HepG2 (cell line): ENCODE data around the gene ZMYND10. TPM values are rescaled to one million over a fixed set of nuclear protein-coding genes. Genes with fewer than 3 reads are reported as not detected.

Experiments used
- CREM ChIP-seq, 2 experiments: sonication (generic) in 1 of 2; formaldehyde crosslinking in 1 of 2; IDR thresholded peaks; 2 replicates each; pipeline versions ENCODE4 v1.4.0 to v1.6.1; 2016 to 2020; ENCODE audit warnings: antibody characterized with exemption in 1 of 2, mild to moderate bottlenecking in 1 of 2, missing genetic modification reagents in 1 of 2
- GATAD2A ChIP-seq: IDR thresholded peaks from 2 replicates; pipeline ENCODE4 v1.6.1; 2016
- HOXA5 ChIP-seq: sonication (generic); formaldehyde crosslinking; IDR thresholded peaks from 2 replicates; pipeline ENCODE4 v1.4.0; 2020; ENCODE audit warnings: missing genetic modification reagents
- KLF12 ChIP-seq: sonication (generic); formaldehyde crosslinking; IDR thresholded peaks from 2 replicates; pipeline ENCODE4 v1.4.0; 2020; ENCODE audit warnings: missing genetic modification reagents, borderline replicate concordance
- MXD4 ChIP-seq: IDR thresholded peaks from 2 replicates; pipeline ENCODE4 v1.6.1; 2016; ENCODE audit warnings: mild to moderate bottlenecking, missing biosample characterization, missing genetic modification reagents
- MYNN ChIP-seq: sonication (generic); formaldehyde crosslinking; IDR thresholded peaks from 2 replicates; pipeline ENCODE4 v1.4.0; 2020; ENCODE audit warnings: mild to moderate bottlenecking, low read depth, missing genetic modification reagents
- PPARG ChIP-seq: conservative IDR thresholded peaks from 2 replicates; pipeline ENCODE4 v1.6.1; 2016; ENCODE audit warnings: missing biosample characterization, missing genetic modification reagents
- RARA ChIP-seq: IDR thresholded peaks from 2 replicates; pipeline ENCODE4 v1.6.1; 2016; ENCODE audit warnings: missing genetic modification reagents, missing compliant biosample characterization
- RORA ChIP-seq: sonication (generic); formaldehyde crosslinking; IDR thresholded peaks from 2 replicates; pipeline ENCODE4 v1.5.0; 2020; ENCODE audit warnings: mild to moderate bottlenecking, missing genetic modification reagents, moderate library complexity
- SP1 ChIP-seq, 2 experiments: fragments of 450-650 bp in 1 of 2; sonication (generic) in 1 of 2; formaldehyde crosslinking in 1 of 2; IDR thresholded peaks; 2 replicates each; pipeline versions ENCODE4 v1.4.0 to v1.6.1; 2016 to 2020; ENCODE audit warnings: missing genetic modification reagents in 1 of 2
- ZC3H4 ChIP-seq: sonication (generic); formaldehyde crosslinking; IDR thresholded peaks from 2 replicates; pipeline ENCODE4 v1.4.0; 2020; ENCODE audit warnings: missing genetic modification reagents, borderline replicate concordance
- ZFP36 ChIP-seq: fragments of 150-350 bp; IDR thresholded peaks from 2 replicates; pipeline ENCODE4 v1.6.1; 2018; ENCODE audit warnings: borderline replicate concordance, low read length, low read depth; ENCODE audit not compliant: partially characterized antibody
- ZNF20 ChIP-seq: sonication (generic); formaldehyde crosslinking; IDR thresholded peaks from 2 replicates; pipeline ENCODE4 v1.4.0; 2020; ENCODE audit warnings: mild to moderate bottlenecking, moderate library complexity, missing genetic modification reagents
- ZNF234 ChIP-seq: sonication (generic); formaldehyde crosslinking; conservative IDR thresholded peaks from 2 replicates; pipeline ENCODE4 v1.5.1; 2020; ENCODE audit warnings: mild to moderate bottlenecking, missing genetic modification reagents
- ZNF260 ChIP-seq: sonication (generic); formaldehyde crosslinking; IDR thresholded peaks from 2 replicates; pipeline ENCODE4 v1.4.0; 2020; ENCODE audit warnings: missing genetic modification reagents, low read depth, mild to moderate bottlenecking, borderline replicate concordance
- ZNF510 ChIP-seq: sonication (generic); formaldehyde crosslinking; IDR thresholded peaks from 2 replicates; pipeline ENCODE4 v1.4.0; 2020; ENCODE audit warnings: low read depth, mild to moderate bottlenecking, missing genetic modification reagents
- ZNF670 ChIP-seq: sonication (generic); formaldehyde crosslinking; IDR thresholded peaks from 2 replicates; pipeline ENCODE4 v1.8.0; 2022; ENCODE audit warnings: mild to moderate bottlenecking, missing genetic modification reagents, borderline replicate concordance
- ZNF724P ChIP-seq: sonication (generic); formaldehyde crosslinking; IDR thresholded peaks from 2 replicates; pipeline ENCODE4 v1.8.0; 2022; ENCODE audit warnings: missing genetic modification reagents, borderline replicate concordance
- ZNF761 ChIP-seq: sonication (generic); formaldehyde crosslinking; conservative IDR thresholded peaks from 2 replicates; pipeline ENCODE4 v1.4.0; 2020; ENCODE audit warnings: mild to moderate bottlenecking, missing genetic modification reagents
- ZNF773 ChIP-seq: sonication (generic); formaldehyde crosslinking; IDR thresholded peaks from 2 replicates; pipeline ENCODE4 v1.4.0; 2020; ENCODE audit warnings: missing genetic modification reagents, borderline replicate concordance
- ZNF792 ChIP-seq: IDR thresholded peaks from 2 replicates; pipeline ENCODE4 v1.6.1; 2016
- polyA plus RNA-seq, 8 experiments: library from polyadenylated mRNA; depleted of rRNA in 3 of 8; stranded (reverse) in 7 of 8; unstranded in 1 of 8; fragments of >200 nt; fragmentation: Illumina TruSeq in 4 of 8; extraction: Trizol in 4 of 8; gene quantifications; 2 replicates each; pipeline versions ENCODE4 v1.2.1 to v1.2.3, GENCODE V29; 2011 to 2016; ENCODE audit warnings: low read depth in 4 of 8, missing spikeins in 1 of 8, mixed read lengths in 1 of 8; ENCODE audit not compliant: insufficient read depth in 1 of 8
- total RNA-seq, 5 experiments: library from RNA; depleted of rRNA; stranded (reverse); fragments of >200 nt; fragmentation: Illumina TruSeq; extraction: Trizol; gene quantifications; 2 replicates each; pipeline ENCODE4 v1.2.3, GENCODE V29; 2016; ENCODE audit warnings: low read depth in 1 of 5
- TF ChIP-seq, protein P1 (sequence below): sonication (generic); formaldehyde crosslinking; conservative IDR thresholded peaks from 2 replicates; pipeline ENCODE4 v1.4.0; 2020; ENCODE audit warnings: missing genetic modification reagents
- TF ChIP-seq, protein P2 (sequence below): sonication (generic); formaldehyde crosslinking; IDR thresholded peaks from 2 replicates; pipeline ENCODE4 v1.5.0; 2020; ENCODE audit warnings: missing genetic modification reagents
- TF ChIP-seq, protein P3 (sequence below): sonication (generic); formaldehyde crosslinking; IDR thresholded peaks from 2 replicates; pipeline ENCODE4 v1.8.0; 2022; ENCODE audit warnings: mild to moderate bottlenecking, missing genetic modification reagents, borderline replicate concordance

ZMYND10 gene
- total and polyA plus RNA-seq, 2 of the 13 experiments (the other 11 are each of a cell fraction or from before 2014, with no cell fraction given): 0.60 to 0.74 TPM

DNA sequence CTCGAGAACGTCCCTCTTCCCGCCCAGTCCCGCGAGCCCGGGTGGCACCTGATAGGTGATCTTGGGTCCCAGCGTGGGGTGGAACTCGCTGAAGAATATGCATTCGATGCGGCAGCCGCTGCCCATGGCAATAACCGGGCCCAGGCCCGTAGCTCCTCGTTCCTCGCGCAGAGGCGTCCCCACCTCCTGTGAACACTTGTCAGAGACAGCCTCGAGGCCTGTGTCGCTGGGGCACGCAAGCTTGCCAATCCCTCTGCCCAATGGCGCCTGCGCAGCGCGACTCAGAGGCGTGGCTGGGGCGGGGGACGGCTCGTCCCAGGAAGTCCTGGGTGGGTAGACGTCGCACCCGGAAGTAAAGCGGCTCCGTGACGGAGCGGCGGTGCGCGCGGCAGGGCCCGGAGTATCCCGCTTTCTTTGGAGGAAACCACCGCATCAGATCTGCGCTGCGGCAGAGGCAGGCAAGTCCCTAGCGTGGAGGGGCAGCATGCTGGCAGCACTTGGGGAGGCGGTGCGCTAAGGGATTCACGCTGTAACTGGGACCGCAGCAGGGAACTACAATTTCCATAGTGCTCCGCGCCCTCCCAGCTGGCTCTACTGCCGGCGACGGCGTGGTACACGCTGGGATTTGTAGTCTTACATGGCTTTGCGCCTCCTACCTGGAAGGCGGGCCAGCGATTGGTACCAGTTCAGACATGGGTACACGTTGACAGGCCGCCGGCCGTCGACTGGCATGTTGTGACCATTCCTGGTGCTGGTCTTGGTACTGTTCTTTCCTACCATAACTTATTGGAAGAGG is 5.2 kb upstream of the ZMYND10 start, which contains the start of the genes CYB561D2 and NPRL2 (continued):
- TF ChIP-seq, protein P1, sequence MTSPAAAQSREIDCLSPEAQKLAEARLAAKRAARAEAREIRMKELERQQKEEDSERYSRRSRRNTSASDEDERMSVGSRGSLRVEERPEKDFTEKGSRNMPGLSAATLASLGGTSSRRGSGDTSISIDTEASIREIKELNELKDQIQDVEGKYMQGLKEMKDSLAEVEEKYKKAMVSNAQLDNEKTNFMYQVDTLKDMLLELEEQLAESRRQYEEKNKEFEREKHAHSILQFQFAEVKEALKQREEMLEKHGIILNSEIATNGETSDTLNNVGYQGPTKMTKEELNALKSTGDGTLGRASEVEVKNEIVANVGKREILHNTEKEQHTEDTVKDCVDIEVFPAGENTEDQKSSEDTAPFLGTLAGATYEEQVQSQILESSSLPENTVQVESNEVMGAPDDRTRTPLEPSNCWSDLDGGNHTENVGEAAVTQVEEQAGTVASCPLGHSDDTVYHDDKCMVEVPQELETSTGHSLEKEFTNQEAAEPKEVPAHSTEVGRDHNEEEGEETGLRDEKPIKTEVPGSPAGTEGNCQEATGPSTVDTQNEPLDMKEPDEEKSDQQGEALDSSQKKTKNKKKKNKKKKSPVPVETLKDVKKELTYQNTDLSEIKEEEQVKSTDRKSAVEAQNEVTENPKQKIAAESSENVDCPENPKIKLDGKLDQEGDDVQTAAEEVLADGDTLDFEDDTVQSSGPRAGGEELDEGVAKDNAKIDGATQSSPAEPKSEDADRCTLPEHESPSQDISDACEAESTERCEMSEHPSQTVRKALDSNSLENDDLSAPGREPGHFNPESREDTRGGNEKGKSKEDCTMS (CRISPR knock-in tag): 0 out of 2 replicates have a peak, but pooled peaks have one; percentile 54
- no peak for TF ChIP-seq SP1 (IDR thresholded peaks at IDR 0.05)
- peak; percentile 70 for TF ChIP-seq SP1 (CRISPR knock-in tag; IDR thresholded peaks at IDR 0.05)
- TF ChIP-seq ZNF670 (CRISPR knock-in tag): peak; percentile 51; the same call in 1 of the 2 replicates
- TF ChIP-seq ZNF724P: peak; percentile 94
- peak; percentile 88; the same call in 1 of the 2 replicates for TF ChIP-seq ZNF510 (CRISPR knock-in tag)
- peak; percentile 65; the same call in 1 of the 2 replicates for TF ChIP-seq ZNF20
- TF ChIP-seq ZFP36: no peak
- TF ChIP-seq, protein P2, sequence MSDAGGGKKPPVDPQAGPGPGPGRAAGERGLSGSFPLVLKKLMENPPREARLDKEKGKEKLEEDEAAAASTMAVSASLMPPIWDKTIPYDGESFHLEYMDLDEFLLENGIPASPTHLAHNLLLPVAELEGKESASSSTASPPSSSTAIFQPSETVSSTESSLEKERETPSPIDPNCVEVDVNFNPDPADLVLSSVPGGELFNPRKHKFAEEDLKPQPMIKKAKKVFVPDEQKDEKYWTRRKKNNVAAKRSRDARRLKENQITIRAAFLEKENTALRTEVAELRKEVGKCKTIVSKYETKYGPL (CRISPR knock-in tag): peak; percentile 68; the same call in 1 of the 2 replicates
- peak; percentile 78; the same call in 1 of the 2 replicates for TF ChIP-seq MYNN (CRISPR knock-in tag)
- peak; percentile 94 for TF ChIP-seq MXD4
- peak; percentile 64; the same call in 1 of the 2 replicates for TF ChIP-seq RARA (CRISPR knock-in tag)
- TF ChIP-seq RORA (CRISPR knock-in tag): no peak
- TF ChIP-seq, protein P3, sequence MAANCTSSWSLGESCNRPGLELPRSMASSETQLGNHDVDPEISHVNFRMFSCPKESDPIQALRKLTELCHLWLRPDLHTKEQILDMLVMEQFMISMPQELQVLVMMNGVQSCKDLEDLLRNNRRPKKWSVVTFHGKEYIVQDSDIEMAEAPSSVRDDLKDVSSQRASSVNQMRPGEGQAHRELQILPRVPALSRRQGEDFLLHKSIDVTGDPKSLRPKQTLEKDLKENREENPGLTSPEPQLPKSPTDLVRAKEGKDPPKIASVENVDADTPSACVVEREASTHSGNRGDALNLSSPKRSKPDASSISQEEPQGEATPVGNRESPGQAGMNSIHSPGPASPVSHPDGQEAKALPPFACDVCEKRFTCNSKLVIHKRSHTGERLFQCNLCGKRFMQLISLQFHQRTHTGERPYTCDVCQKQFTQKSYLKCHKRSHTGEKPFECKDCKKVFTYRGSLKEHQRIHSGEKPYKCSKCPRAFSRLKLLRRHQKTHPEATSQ (CRISPR knock-in tag): peak; percentile 96
- TF ChIP-seq KLF12: peak; percentile 78; the same call in 1 of the 2 replicates
- TF ChIP-seq HOXA5 (CRISPR knock-in tag): peak; percentile 41; the same call in 1 of the 2 replicates
- peak; percentile 74; the same call in 1 of the 2 replicates for TF ChIP-seq ZNF260 (CRISPR knock-in tag)
- peak; percentile 62 for TF ChIP-seq GATAD2A (CRISPR knock-in tag)
- peak; percentile 95 for TF ChIP-seq ZNF761 (CRISPR knock-in tag)
- peak; percentile 74 for TF ChIP-seq PPARG (CRISPR knock-in tag)
- peak; percentile 100 for TF ChIP-seq CREM (IDR thresholded peaks at IDR 0.05)
- no peak for TF ChIP-seq CREM (CRISPR knock-in tag; IDR thresholded peaks at IDR 0.05)
- peak; percentile 57; the same call in 1 of the 2 replicates for TF ChIP-seq ZC3H4
- TF ChIP-seq ZNF234 (CRISPR knock-in tag): 0 out of 2 replicates have a peak, but pooled peaks have one; percentile 82
- peak; percentile 96 for TF ChIP-seq ZNF792 (CRISPR knock-in tag)
- TF ChIP-seq ZNF773 (CRISPR knock-in tag): peak; percentile 95
